MCF 10A (cell line): ENCODE measurements around the gene SERPINI1. TPM values are rescaled to one million over a fixed set of nuclear protein-coding genes. Genes with fewer than 3 reads are reported as not detected.

Source experiments
- BruUV-seq: library from RNA; stranded (reverse); fragments of 400-500 nt; replicated peaks from 2 replicates; lab custom pipeline; 2021; lab: Mats Ljungman, UMichigan
- CTCF ChIA-PET: fragments of 300-600 bp; sonication (Branson Sonifier 250); formaldehyde crosslinking; extraction: SDS; loops from one replicate; lab custom pipeline; 2021; ENCODE audit warnings: antibody characterized with exemption, inconsistent platforms; lab: Yijun Ruan, JAX
- POLR2A ChIA-PET: fragments of 300-600, 350-650 bp; sonication (Branson Sonifier 250); formaldehyde crosslinking; extraction: SDS; loops from one replicate; lab custom pipeline; 2020; ENCODE audit warnings: antibody characterized with exemption, inconsistent platforms; lab: Yijun Ruan, JAX
- DNase-seq: peaks from one replicate; pipeline ENCODE4 v3.0.0-alpha.2; 2018; ENCODE audit not compliant: unreplicated experiment
- H3K27ac Mint-ChIP-seq: one replicate; pipeline ENCODE4 v1.8.0; 2022; ENCODE audit warnings: mild to moderate bottlenecking, low read depth, mixed read lengths; ENCODE audit not compliant: unreplicated experiment
- H3K27me3 Mint-ChIP-seq: one replicate; pipeline ENCODE4 v1.8.0; 2022; ENCODE audit warnings: mixed read lengths; ENCODE audit not compliant: insufficient read depth, unreplicated experiment
- H3K36me3 Mint-ChIP-seq: one replicate; pipeline ENCODE4 v1.8.0; 2022; ENCODE audit warnings: mild to moderate bottlenecking, moderate library complexity, mixed read lengths; ENCODE audit not compliant: insufficient read depth, unreplicated experiment
- H3K4me1 Mint-ChIP-seq: one replicate; pipeline ENCODE4 v1.8.0; 2022; ENCODE audit warnings: mixed read lengths; ENCODE audit not compliant: insufficient read depth, unreplicated experiment
- H3K4me3 Mint-ChIP-seq: one replicate; pipeline ENCODE4 v1.8.0; 2022; ENCODE audit warnings: mild to moderate bottlenecking, moderate library complexity, mixed read lengths; ENCODE audit not compliant: unreplicated experiment
- H3K9me3 Mint-ChIP-seq: one replicate; pipeline ENCODE4 v1.8.0; 2022; ENCODE audit warnings: mixed read lengths; ENCODE audit not compliant: unreplicated experiment
- intact Hi-C: fragments of 100-400 bp; cut with micrococcal nuclease; formaldehyde crosslinking; loops from 2 replicates; pipeline ENCODE4 v1.14.1; 2022
- total RNA-seq: library from RNA; stranded (reverse); gene quantifications from 2 replicates; pipeline ENCODE4 v1.2.3, GENCODE V29; 2022
- TF ChIP-seq, protein P1 (sequence below): fragments of 200-600 bp; IDR thresholded peaks from one replicate; pipeline ENCODE4 v1.8.0; 2022; ENCODE audit warnings: antibody characterized with exemption, mild to moderate bottlenecking; ENCODE audit not compliant: unreplicated experiment

SERPINI1 gene
- total RNA-seq, 1 experiment from 2014 or later = 2.6 TPM

DNA sequence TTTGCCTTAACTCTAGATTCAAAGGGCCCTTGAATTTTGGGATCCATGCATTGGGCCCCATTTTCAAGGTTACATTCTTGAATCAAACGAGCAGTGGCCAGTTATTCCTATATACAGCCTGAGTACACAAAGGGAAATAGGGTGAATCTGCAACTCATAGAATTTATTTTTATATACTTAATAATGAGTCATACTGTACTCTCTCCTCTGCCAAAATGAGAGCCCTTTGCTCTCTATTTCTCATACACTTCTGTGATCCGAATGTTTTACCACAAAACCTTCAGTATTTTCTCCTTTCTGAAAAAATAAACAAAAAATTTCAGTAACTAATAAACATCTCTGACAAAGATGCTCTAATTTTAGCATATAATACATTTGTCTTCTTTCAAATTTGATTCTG lies 116.7 kb downstream of the SERPINI1 start:
- Mint-ChIP-seq H3K27ac (no peak overlapping the region), H3K9me3 (no peaks in the 10 kb centered on the region), H3K4me1 (peaks cover 6% of the 10 kb centered on the region), H3K27me3 (no peaks in the 10 kb centered on the region), H3K36me3 (no peaks in the 10 kb centered on the region), H3K4me3 (no peak overlapping the region)
- TF ChIP-seq, protein P1, sequence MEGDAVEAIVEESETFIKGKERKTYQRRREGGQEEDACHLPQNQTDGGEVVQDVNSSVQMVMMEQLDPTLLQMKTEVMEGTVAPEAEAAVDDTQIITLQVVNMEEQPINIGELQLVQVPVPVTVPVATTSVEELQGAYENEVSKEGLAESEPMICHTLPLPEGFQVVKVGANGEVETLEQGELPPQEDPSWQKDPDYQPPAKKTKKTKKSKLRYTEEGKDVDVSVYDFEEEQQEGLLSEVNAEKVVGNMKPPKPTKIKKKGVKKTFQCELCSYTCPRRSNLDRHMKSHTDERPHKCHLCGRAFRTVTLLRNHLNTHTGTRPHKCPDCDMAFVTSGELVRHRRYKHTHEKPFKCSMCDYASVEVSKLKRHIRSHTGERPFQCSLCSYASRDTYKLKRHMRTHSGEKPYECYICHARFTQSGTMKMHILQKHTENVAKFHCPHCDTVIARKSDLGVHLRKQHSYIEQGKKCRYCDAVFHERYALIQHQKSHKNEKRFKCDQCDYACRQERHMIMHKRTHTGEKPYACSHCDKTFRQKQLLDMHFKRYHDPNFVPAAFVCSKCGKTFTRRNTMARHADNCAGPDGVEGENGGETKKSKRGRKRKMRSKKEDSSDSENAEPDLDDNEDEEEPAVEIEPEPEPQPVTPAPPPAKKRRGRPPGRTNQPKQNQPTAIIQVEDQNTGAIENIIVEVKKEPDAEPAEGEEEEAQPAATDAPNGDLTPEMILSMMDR = no peak
- CTCF ChIA-PET = interaction anchor here (0.6 kb wide), 1 partner anchor 29 kb away, joined by 3 read pairs; no protein-coding TSS in a partner anchor
- intact Hi-C loops = no loop called here
- BruUV-seq = no TSS peak
- no peak for DNase-seq
- POLR2A ChIA-PET = interaction anchor here (0.5 to 1.1 kb wide), 2 partner anchors 8 to 197 kb away, joined by 3 read pairs; no protein-coding TSS in a partner anchor

DNA sequence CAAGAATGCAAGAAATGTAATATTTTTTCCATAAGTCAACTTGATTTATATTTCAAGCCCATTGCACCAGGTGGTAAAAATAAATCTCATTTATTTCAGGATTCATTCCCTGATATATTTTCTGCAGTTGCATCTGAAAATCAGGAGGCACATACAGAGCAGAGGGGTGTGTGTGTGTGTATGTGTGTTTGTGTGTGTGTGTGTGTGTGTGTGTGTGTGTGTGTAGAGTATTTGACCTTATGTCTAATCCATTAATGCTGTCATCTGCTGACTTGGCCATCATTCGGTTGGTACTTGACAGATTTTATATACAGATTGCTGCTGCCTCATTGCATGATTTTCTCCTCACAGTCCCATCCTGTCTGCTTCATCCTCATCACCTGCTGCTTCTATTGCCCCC lies 118.5 kb downstream of the SERPINI1 start:
- intact Hi-C loops = no loop called here
- no peak for DNase-seq
- POLR2A ChIA-PET = interaction anchor here (0.9 to 2.1 kb wide), 3 partner anchors 12 to 119 kb away, joined by 3 to 6 read pairs (median 3); partner anchors contain the start of gene SERPINI1
- no peaks in the 10 kb centered on the region for H3K9me3 Mint-ChIP-seq
- H3K4me3 Mint-ChIP-seq = no peak overlapping the region
- H3K4me1 Mint-ChIP-seq = peaks cover 6% of the 10 kb centered on the region
- CTCF ChIA-PET = interaction anchor here (0.6 to 1.3 kb wide), 4 partner anchors 15 to 303 kb away, joined by 3 read pairs; no protein-coding TSS in a partner anchor
- TF ChIP-seq, protein P1 = no peak
- no peaks in the 10 kb centered on the region for H3K27me3 Mint-ChIP-seq
- no peak overlapping the region for H3K27ac Mint-ChIP-seq
- no TSS peak for BruUV-seq
- H3K36me3 Mint-ChIP-seq = no peaks in the 10 kb centered on the region

DNA sequence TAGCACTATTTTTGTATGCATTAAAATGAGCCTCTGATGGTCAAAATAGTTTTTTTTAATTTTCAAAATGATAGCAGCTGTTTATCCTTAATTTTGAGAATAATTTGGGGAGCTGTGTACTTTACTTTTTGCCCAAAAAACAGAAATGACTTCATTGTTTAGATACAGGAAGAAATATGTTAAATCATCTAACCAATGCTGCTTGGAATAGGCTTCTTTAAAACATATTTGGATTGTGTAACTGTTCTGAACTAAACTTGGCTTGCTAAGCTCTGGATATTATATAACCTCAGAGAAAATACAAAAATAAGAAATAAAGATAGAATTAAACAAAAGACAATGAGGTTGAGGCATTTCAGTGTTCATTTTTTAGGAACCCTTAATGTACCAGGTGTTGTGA lies 119.3 kb downstream of the SERPINI1 start:
- no peak for DNase-seq
- Mint-ChIP-seq H3K9me3 (no peaks in the 10 kb centered on the region), H3K27ac (no peak overlapping the region), H3K4me1 (peaks cover 6% of the 10 kb centered on the region), H3K4me3 (no peak overlapping the region), H3K36me3 (no peaks in the 10 kb centered on the region), H3K27me3 (no peaks in the 10 kb centered on the region)
- intact Hi-C loops = no loop called here
- ChIA-PET POLR2A (interaction anchor here (0.9 to 2.1 kb wide), 3 partner anchors 11 to 120 kb away, joined by 3 to 6 read pairs (median 3); partner anchors contain the start of gene SERPINI1), CTCF (interaction anchor here (0.6 to 1.1 kb wide), 3 partner anchors 17 to 302 kb away, joined by 3 read pairs; no protein-coding TSS in a partner anchor)
- no TSS peak for BruUV-seq
- TF ChIP-seq, protein P1 = no peak

DNA sequence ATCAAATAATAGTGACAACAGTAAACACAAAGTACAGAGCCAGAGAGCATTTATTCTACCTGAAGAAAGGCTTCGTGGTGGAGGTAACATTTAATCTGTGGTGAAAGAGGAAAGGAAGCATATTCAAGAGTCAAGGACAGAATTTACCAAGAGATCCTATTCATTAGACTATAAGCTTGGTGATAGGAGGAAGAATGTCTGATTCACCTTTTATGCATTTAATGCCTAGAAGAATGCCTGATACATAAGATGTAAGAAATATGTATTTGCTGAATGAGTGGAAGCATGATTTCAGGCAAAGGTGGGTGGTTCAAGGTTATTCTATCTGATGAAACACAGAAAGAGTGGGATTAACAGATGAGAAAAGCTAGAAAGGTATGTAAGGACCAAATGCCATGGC lies 119.8 kb downstream of the SERPINI1 start:
- Mint-ChIP-seq H3K36me3 (no peaks in the 10 kb centered on the region), H3K27ac (no peak overlapping the region), H3K4me1 (peaks cover 10% of the 10 kb centered on the region), H3K4me3 (no peak overlapping the region), H3K9me3 (no peaks in the 10 kb centered on the region), H3K27me3 (no peaks in the 10 kb centered on the region)
- ChIA-PET CTCF (interaction anchor here (1.1 kb wide), 1 partner anchor 17 kb away, joined by 3 read pairs; no protein-coding TSS in a partner anchor), POLR2A (interaction anchor here (2.1 kb wide), 1 partner anchor 15 kb away, joined by 6 read pairs; no protein-coding TSS in a partner anchor)
- intact Hi-C loops = no loop called here
- TF ChIP-seq, protein P1 = no peak
- BruUV-seq = no TSS peak
- DNase-seq = no peak
